Inflammatory macrophage treated with lipopolysaccharide for 4 hours (primary cell): Measurements from ENCODE around the gene PRUNE2.

ENCODE experiments used
- DNase-seq: peaks from one replicate; pipeline ENCODE4 v3.0.0-alpha.2; 2020

The PRUNE2 gene

DNA sequence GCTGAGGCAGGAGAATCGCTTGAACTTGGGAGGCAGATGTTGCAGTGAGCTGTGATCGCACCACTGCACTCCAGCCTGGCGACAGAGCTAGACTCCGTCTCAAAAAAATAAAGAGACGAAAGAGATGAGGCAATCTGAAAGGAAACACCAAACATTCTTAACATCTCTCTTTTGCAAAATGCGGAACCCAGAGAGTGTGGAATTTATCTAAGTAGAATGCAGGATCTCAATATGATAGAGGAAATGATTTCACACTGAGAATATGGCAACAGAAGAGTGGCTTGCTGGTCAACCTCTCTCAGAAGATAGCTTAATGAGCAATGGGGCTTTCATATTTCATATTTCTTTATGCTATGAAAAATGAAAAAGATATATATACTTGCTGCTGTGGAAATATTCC is 175.1 kb downstream of the PRUNE2 start:
- peak; percentile 15 for DNase-seq

DNA sequence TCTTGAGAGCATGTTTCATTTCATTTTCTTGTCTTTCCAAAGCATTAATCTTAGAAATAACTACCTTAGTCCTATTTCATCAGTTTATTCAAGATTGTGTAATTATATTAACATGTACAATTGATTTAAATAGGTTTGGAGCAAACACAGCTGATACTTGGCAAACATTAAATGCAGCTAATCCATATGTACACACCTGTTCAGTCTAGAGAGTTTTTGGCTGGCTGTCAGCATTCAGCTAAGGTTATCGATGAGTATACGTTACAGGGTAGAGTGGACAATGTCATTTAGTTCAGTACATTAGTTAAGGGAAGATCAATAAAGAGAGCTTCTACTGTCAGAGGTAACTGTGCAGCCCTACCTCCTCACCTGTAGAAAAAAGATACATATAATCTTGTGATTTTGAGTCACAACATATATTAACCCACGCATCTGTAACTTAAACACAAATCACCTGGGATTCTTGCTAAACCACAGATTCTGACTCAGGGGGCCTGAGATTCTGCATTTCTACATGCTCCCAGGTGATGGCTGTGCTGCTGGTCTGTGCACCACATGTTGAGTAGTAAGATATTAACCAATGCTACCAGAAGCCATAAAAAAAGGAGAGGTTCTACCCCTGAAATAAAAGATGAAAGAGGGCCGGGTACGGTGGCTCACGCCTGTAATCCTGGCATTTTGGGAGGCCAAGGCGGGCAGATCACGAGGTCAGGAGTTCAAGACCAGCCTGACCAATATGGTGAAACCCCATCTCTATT is 175.8 kb downstream of the PRUNE2 start:
- no peak for DNase-seq

DNA sequence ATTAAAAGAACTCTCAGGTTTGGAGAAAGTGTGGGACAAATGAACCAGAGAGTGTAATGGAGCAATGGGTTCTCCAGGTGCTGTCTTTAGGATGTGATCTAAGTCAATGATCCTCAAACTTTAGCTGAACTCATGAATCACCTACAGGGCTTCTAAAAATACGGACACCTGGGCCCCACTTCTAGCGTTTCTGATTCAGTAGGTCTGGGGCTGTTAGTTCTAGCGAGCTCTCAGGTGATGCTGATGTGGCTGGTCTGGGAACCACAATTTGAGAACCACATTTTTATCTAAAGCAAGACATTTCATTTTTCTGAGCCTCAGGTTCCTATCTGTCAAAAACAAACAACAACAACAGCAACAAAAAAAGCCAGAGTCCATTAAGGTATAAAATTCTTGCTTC is 176.8 kb downstream of the PRUNE2 start:
- no peak for DNase-seq

DNA sequence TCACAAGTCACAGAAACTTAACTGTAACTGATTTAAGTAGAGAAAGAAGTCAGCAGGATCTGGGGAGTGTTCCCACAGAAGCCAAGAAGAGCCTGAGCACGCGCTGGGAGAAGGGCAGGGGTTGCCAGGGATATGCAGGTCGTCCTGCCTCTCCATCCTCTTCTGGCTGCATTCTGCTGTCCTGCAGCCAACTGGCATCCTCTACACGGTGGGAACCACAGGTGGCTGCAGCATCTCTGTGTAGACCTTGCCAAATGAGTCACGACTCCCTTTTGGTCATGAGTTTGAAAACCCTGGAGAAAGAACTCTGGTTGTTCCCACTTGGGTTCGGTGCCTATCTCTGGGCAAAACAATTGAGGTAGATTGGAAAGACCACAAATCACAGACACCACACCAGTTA is 180.0 kb downstream of the PRUNE2 start:
- DNase-seq = no peak

DNA sequence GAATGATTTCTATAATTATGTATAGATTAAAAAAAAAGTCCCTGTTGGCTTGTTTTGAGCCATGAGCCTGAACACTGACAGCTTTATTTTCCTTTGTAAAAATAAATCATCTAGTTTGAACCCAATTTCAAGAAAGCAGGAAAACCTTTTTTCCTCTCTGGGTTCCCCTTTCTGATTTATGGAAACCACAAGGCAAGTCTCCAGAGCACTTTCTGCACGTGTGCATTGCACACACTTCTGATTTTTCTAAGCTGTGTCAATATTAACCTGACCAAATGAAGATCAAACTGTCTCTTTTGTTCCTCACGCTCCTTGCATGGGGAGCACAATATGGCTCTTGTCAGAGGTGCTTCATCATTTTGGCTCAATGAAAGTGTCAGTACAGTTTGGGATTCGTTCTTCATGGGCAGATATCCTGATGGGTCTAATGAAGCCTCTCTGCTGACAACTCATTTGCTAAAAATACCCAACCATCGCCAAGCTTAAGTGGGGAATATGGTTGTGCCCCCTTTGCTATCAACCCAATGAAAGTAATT is 180.8 kb downstream of the PRUNE2 start:
- DNase-seq = no peak

DNA sequence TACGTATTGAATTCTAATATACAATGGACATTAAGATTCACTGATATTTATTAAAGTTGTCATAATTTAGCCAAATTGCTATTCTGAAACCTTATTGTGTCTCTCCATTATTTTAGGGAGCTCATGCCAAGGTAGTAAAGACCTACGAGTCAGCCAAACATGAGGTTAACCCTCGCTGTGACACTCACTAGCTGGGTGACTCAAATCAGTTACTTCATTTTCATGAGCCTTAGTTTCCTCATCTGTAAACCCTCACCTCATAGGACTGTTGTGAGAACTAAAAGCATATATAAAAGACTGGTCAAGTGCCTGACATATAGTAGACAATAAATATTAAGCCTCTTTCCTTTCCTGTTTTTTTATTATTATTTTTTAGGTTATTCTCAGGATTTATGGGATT is 185.7 kb downstream of the PRUNE2 start:
- DNase-seq = peak; percentile 30

DNA sequence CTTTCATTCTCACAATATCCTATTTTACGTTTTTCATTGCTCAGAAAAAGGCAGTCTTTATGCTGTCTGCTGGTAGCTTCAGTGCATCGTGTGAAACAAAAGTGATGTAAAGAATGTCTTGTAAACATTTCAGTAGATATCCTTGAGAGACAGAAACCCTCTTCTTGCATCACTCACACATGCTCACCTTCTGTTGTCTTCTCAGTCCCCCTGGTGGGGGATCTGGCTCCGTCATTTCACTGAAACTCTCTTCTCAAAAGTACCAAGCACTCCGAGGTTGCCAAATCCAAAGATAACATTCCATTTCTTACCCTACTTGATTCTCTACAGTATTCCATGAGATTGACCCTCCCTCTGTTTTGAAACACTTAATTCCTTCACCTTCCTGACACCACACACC is 187.7 kb downstream of the PRUNE2 start:
- no peak for DNase-seq

DNA sequence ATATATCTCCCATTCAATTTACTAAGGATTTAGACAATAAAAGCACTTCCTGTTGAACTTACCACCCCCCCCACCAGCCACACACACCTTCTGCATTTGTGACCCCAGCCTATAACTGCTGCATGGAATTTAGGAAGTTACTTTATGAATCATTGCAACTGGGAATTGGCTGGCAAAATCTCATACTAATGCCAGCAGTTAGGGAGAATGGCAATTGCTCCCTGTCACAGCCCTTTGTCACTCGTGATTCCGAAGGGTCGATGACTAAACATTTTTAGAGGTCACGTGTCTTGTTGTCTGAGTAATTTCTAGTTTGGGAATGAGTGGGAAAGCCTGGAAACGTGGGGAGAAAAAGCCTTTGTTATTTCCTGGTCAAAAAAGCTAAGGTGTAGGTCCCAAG is 188.3 kb downstream of the PRUNE2 start:
- DNase-seq = peak; percentile 44

DNA sequence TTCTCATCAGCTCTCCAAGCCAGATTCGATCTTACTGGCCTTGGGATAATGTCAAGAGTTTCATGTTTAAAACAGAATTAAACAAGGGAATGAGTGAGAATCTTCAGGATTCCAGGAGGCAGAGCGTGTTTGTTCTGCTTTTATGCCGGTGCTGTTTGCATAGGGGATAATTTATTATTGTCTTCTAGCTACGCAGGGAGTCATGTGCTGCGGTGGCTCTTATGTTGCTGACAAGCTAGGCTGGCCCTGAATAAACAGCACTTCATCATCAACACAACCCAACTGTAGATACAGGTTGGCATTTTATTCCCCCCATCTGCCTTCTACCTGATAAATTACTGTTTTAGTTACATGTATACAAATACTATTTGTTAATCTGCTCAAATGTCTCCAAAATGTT is 188.7 kb downstream of the PRUNE2 start:
- DNase-seq = no peak

DNA sequence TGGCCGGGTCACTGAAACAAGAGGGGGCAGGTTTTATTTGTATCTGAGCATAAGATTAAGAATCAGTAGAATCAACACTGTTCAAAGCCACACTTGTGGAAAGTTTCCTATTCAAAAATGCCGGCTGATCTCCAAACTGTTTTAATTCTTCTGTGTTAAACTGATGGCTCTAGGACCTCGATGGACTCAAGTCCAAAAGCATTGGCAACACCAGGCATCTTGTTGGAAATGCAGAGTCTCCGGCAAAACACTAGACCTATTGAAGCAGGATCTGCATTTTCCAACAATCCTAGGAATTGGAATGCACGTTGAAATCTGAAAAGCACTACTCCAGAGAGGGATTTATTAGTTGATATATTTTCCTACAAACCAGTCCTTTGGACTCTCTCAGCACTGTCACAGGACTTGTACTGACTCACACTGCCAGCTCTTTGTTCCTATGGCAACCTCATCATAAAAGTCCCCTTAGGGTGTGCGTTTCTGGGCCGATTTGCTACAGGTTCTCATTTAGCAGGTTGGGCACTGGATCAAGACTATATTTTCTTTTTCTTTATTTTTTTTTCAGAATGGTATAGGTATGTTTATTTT is 189.7 kb downstream of the PRUNE2 start:
- DNase-seq = no peak

DNA sequence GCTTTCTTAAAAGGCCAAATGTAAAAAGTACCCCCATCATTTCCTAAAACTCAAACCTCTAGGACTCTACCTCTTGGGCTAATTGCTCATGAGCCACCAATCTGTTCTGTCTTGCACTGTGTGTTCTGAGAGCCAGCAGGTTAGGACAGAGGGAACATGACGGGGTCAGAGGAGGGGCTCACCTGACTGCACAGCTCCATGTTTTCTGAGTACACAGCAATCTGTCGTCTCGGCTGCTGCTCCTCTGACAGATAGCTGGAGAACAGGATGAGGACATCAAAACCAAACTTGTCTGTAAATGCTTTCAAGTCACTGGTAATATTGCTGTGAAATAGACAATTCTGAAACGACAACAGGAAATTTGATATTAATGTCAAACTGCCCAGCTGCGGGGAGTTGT is 192.5 kb downstream of the PRUNE2 start:
- no peak for DNase-seq

DNA sequence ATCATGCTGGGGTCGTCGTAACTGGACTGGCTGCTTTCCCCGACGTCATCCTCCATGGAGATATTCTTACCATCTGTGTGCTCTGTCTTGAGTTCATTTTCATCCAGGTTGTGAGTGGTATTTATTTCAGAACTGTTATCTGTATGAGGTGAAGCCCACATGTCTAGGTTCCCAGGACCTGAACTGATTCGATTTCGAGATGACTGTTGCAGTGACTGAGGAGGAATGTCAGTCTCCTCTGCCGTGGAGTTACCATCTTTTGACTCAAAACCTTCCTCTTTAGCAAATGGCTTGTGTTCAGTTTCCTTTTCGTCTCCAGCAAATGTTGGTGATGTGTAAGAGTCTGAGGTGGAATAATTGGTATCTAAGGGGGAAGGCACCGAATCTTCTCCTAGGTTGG is 196.9 kb downstream of the PRUNE2 start:
- DNase-seq = no peak

DNA sequence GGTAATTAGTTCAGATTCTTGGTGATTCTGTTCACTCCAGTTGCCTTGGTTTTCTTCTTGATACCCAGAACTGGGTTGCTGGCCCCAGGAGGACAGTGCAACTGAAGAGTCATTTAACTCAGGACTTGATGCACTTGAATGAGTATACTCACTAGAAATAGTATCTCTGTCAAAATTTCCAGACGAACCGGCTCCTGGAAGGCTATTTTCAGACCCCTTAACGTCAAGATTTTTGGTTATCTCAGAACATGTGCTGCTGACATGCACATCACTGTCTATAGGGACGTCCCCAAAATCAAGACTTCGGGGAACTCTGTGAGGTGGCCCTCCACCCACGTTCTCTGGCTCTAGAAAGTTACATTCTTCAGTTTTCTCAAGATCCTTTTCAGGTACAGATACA is 198.4 kb downstream of the PRUNE2 start:
- DNase-seq = no peak

DNA sequence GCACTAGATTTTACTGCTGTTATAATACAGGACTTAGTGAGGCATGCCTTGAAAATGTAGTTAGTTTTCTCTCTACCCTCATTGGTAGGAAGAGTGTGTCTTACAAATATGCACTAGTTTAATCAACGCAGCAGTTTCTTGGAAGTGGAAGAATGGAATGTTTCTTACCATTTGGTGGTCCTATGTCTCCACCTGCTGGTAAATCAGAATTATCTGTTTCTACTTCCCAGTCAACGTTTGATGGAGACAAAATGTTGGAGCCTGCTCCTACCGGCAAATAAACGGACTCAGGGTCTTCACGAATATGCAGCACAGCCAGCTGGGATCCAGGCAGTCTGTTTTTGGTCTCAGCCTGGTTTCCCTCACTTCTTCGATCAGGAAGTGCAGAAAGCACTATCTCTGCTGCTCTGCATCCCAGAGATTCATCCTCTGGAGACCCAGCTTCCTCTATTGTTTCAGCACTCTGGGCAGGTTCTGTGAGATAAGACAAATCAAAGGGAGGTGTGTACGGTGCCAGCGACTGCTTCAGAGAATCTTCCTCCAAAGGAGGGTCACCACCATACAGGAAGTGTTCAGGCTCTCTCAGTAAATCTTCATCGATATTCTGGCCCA is 201.2 kb downstream of the PRUNE2 start:
- DNase-seq = peak; percentile 68

DNA sequence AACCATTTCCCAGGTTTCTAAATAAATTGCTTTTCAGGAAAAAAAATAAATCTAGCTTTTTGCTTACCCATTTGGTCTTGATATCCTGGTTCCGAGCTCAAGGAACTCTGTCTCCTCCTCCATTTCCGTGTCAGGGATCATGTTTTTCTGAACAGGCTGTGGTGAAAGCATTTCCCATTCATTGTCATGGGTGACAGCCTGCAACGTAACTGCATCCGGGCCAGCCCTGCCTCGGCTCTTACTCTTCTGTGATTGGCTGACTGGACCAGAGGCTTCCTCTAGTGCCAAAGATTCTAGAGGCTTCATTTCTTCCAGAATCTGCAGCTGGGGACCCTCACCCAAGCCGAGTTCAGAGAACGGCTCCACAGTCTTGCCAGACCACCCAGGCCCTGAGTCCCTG is 202.6 kb downstream of the PRUNE2 start:
- no peak for DNase-seq

DNA sequence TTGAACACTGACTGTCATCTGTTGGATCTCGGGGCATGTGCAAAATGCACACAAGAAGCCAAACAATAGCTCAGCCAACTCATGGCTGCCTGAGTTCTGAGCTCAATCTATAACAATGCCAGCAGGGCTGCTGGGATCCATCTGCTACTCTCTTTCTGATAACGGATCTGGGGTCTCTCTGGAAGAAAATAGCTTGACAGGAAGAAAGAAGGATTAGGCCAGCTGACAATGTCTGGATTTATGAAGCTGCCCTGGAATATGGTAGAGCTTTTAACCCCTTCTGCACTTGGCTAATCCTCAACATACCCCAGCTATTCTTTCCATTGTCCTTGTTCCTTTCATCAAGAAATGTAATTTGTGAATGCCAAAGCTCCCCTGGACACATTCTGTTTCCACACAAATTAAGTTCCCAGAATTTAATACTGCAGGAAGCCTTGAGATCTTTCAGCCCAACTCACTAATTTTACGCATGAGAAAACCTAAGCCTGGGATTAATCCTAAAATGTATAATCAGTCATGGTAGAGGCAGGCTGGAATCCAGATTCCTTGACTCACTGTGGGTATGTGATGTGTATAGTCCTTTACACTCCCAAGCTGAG is 204.4 kb downstream of the PRUNE2 start:
- DNase-seq = no peak

DNA sequence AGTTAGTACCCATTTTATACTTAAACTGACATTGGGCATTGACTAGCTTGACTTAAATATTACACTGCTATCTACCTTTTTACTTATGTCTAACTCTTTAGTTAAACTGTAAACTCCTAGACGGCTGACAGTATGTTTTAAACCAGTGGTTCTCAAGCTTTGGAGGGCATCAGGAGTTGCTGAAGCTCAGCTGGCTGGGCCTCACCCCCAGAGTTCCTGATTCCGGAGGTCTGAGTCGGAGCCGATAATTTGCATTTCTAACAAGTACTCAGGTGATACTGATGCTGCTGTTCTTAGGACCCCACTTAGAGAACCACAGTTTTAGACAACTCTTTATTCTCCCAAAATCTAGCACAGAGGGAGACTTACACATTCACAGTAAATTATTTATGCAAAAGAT is 205.0 kb downstream of the PRUNE2 start:
- no peak for DNase-seq

DNA sequence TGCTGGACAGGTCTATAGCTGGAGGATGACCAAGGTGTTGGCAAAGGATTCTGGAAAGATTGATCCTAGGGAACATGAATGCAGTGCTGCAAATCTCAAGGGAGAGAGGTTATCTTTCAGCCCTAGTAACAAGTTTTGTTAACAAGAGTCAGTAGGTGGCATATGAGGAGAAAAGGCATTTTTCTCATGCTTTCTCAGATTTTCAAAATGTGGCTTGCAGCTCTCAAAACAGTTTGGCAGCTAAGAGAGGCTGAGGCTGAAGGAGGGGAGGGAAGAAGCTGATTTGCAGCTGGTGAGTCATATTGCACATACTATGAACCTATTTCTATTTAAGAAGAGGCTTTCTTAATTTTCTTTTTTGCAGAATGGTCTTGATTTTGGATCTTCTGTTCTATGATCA is 205.9 kb downstream of the PRUNE2 start:
- DNase-seq = no peak

DNA sequence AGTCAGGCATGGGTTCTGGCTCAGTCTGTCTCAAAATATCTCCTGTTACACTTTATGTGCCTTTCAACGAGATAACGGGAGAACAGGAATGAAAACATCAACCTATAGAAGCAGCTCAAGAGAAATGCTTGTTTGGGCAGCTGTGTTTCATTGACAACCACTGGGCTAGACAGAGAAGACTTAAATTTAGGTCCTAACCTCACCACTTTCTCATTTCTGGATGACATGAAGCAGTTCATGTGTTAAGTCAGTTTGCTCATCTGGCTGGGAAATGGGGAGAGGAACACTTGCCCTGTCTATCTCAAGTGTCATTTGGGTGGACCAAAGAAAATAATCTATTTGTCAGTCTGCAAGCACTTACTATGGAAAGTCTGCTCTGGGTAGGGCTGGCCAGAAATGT is 208.4 kb downstream of the PRUNE2 start:
- no peak for DNase-seq

DNA sequence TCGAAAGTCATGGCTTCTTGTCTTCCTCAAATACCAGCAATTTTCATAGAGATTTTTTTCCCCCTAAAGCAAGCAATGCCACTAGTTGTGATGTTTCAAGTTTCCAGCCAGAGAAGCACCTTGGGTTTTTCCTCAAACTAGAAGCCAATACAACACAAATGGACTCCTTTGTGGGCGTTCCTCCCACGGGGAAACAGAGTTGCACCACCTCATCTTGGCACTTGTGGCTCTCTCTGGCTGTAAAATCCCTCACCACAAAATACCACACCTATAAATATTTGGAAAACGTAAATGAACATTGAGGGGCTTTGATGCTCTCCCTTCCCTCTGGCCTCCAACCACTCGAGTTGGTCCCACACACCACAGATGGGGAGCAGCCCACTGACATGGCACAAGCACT is 208.8 kb downstream of the PRUNE2 start:
- DNase-seq = no peak

DNA sequence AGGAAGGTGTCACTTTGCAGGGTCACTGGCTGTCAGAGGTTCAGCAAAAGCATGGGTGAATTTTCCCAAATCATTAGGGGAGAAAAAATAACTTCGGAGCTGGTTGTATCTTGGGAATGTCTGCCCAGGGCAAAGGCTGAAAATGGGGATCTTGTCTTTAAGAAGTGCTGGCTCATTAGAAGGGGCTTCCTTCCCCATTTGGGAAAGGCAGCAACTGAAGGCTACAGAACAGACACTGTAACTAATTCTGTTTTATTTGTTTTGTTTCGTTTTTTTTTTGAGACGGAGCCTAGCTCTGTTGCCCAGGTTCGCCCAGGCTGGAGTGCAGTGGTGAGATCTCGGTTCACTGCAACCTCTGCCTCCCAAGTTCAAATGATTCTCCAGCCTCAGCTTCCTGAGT is 212.0 kb downstream of the PRUNE2 start:
- no peak for DNase-seq

DNA sequence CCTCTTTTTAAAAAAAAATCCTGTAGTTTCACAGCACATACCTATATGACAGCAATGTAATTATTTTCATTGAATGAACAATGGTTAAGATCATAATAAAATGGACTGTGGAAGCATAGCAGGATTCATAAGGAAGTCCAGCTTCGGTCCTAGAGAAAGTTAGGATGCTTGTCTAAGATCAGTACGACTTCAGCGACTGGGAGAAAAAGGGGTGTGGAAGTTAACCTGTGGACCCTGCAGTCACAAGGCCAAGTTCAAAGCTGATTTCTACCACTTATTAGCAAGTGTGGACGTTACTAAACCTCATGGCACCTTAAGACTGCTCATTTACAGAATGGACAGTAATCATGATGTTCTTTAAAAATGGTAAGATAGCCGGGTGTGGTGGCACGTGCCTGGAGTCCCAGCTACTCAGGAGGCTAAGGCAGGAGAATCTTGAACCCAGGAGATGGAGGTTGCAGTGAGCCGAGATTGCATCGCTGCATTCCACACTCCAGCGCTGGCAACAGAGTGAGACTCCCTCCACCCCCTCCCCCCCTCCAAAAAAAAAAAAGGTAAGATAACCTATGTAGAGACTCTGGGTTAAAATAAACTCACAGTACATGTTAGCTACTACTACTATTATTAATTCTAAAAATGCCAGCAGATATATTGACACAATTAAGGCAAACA is 213.3 kb downstream of the PRUNE2 start:
- no peak for DNase-seq
